SK-N-SH (cell line): ENCODE data around the gene PPP2R2B.

Experiments
- ELF1 ChIP-seq: IDR thresholded peaks from 2 replicates; pipeline ENCODE4 v1.4.0; 2012
- POLR2AphosphoS5 ChIP-seq: IDR thresholded peaks from 2 replicates; pipeline ENCODE4 v1.6.1; 2012; ENCODE audit warnings: low read depth, low read length
- RFX5 ChIP-seq: IDR thresholded peaks from 2 replicates; pipeline ENCODE4 v1.6.1; 2012; ENCODE audit warnings: mild to moderate bottlenecking, improper control_type of control experiment, low read length

DNA sequence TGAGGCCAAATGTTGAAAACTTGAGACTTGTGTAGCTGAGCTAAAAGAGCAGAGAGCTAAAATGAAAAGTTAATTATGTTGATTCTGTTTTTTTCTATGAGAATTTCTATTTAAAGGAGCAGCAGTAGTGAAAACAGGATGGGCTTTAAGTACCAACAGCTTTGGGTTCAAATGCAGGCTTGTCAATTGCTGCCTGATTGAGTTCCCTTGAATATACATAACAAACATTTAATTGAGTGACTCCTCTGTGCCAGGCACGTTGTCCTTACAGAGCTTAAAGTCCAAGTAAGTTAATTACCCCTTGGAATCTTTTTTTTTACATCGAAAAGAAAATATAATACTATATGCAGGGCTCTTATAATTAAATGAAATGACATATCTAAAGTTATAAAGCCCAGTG, 38.5 kb downstream of the PPP2R2B start:
- TF ChIP-seq ELF1: no peak
- no peak for TF ChIP-seq RFX5
- TF ChIP-seq POLR2AphosphoS5: no peak
